Muscle layer of duodenum (tissue), 2 donors: Measurements from ENCODE around the gene OPCML.

Source experiments
- H3K27ac ChIP-seq: one replicate; pipeline ENCODE4 v1.7.0; 2013; ENCODE audit warnings: mild to moderate bottlenecking, low read length
- H3K27me3 ChIP-seq: one replicate; pipeline ENCODE4 v1.7.0; 2013; ENCODE audit warnings: low read depth, mild to moderate bottlenecking, control low read depth, low read length
- H3K36me3 ChIP-seq, 2 donors: one replicate each; pipeline ENCODE4 v1.7.0; 2013; ENCODE audit warnings: low read length in 2 of 2, control low read depth in 1 of 2, mild to moderate bottlenecking in 1 of 2; ENCODE audit not compliant: insufficient read depth in 2 of 2, control insufficient read depth in 1 of 2
- H3K4me1 ChIP-seq, 2 donors: one replicate each; pipeline ENCODE4 v1.7.0; 2013; ENCODE audit warnings: low read length in 2 of 2, mild to moderate bottlenecking in 2 of 2, control low read depth in 1 of 2, moderate library complexity in 1 of 2; ENCODE audit not compliant: insufficient read depth in 2 of 2, control insufficient read depth in 1 of 2
- H3K4me3 ChIP-seq, 2 donors: one replicate each; pipeline ENCODE4 v1.7.0; 2013; ENCODE audit warnings: low read length in 2 of 2, low read depth in 1 of 2, mild to moderate bottlenecking in 1 of 2
- H3K9me3 ChIP-seq, 2 donors: one replicate each; pipeline ENCODE4 v1.7.0; 2013; ENCODE audit warnings: low read length in 2 of 2, control low read depth in 1 of 2, mild to moderate bottlenecking in 1 of 2; ENCODE audit not compliant: control insufficient read depth in 1 of 2
- donor health status: healthy.

Gene OPCML

GRCh38 chr11:132471466-132471865 is 1060.8 kb downstream of the OPCML start:
- Histone ChIP-seq H3K4me1 (peaks cover 0 to 14% of the 10 kb centered on the region in 2 donors), H3K36me3 (no peaks in the 10 kb centered on the region), H3K9me3 (no peaks in the 10 kb centered on the region), H3K4me3 (no peak overlapping the region), H3K27me3 (no peaks in the 10 kb centered on the region), H3K27ac (no peak overlapping the region)

- H3K27me3 ChIP-seq = no peaks in the 10 kb centered on the region
- no peak overlapping the region for H3K4me3 ChIP-seq
- H3K36me3 ChIP-seq = no peaks in the 10 kb centered on the region
- H3K4me1 ChIP-seq = peaks cover 0 to 4% of the 10 kb centered on the region in 2 donors
- no peaks in the 10 kb centered on the region for H3K9me3 ChIP-seq
- H3K27ac ChIP-seq = no peak overlapping the region
Observed at GRCh38 chr11:132466983-132467382, 1065.3 kb downstream of the OPCML start.

GRCh38 chr11:132464939-132465338 is 1067.4 kb downstream of the OPCML start:
- Histone ChIP-seq H3K4me3 (no peak overlapping the region), H3K27me3 (no peaks in the 10 kb centered on the region)

GRCh38 chr11:132464003-132464342 is 1068.3 kb downstream of the OPCML start:
- Histone ChIP-seq H3K4me1 (no peaks in the 10 kb centered on the region), H3K36me3 (no peaks in the 10 kb centered on the region), H3K27ac (no peak overlapping the region), H3K9me3 (no peaks in the 10 kb centered on the region), H3K27me3 (no peaks in the 10 kb centered on the region), H3K4me3 (no peak overlapping the region)

More at GRCh38 chr11:132464939-132465338, 1067.4 kb downstream of the OPCML start:
- Histone ChIP-seq H3K27ac (no peak overlapping the region), H3K36me3 (no peaks in the 10 kb centered on the region), H3K9me3 (no peaks in the 10 kb centered on the region), H3K4me1 (no peaks in the 10 kb centered on the region)

GRCh38 chr11:132463295-132464002 is 1068.9 kb downstream of the OPCML start:
- no peaks in the 10 kb centered on the region for H3K9me3 ChIP-seq
- no peaks in the 10 kb centered on the region for H3K27me3 ChIP-seq

GRCh38 chr11:132459736-132460135 is 1072.6 kb downstream of the OPCML start:
- Histone ChIP-seq H3K9me3 (no peaks in the 10 kb centered on the region), H3K36me3 (no peaks in the 10 kb centered on the region), H3K4me3 (no peak overlapping the region), H3K27ac (no peak overlapping the region), H3K4me1 (no peaks in the 10 kb centered on the region), H3K27me3 (no peaks in the 10 kb centered on the region)

More at GRCh38 chr11:132463295-132464002, 1068.9 kb downstream of the OPCML start:
- no peak overlapping the region for H3K27ac ChIP-seq
- H3K4me1 ChIP-seq = no peaks in the 10 kb centered on the region
- H3K4me3 ChIP-seq = no peak overlapping the region
- H3K36me3 ChIP-seq = no peaks in the 10 kb centered on the region

- Histone ChIP-seq H3K27me3 (no peaks in the 10 kb centered on the region), H3K4me1 (no peaks in the 10 kb centered on the region), H3K36me3 (no peaks in the 10 kb centered on the region), H3K4me3 (no peak overlapping the region), H3K27ac (no peak overlapping the region), H3K9me3 (no peaks in the 10 kb centered on the region)
Observed at GRCh38 chr11:132457445-132457844, 1074.9 kb downstream of the OPCML start.

- H3K36me3 ChIP-seq = no peaks in the 10 kb centered on the region
- H3K4me3 ChIP-seq = no peak overlapping the region
- no peaks in the 10 kb centered on the region for H3K4me1 ChIP-seq
- H3K27ac ChIP-seq = no peak overlapping the region
- no peaks in the 10 kb centered on the region for H3K27me3 ChIP-seq
- H3K9me3 ChIP-seq = no peaks in the 10 kb centered on the region
Observed at GRCh38 chr11:132456751-132457328, 1075.5 kb downstream of the OPCML start.

- no peaks in the 10 kb centered on the region for H3K4me1 ChIP-seq
- H3K36me3 ChIP-seq = no peaks in the 10 kb centered on the region
- H3K27ac ChIP-seq = no peak overlapping the region
- no peaks in the 10 kb centered on the region for H3K9me3 ChIP-seq
- no peak overlapping the region for H3K4me3 ChIP-seq
- H3K27me3 ChIP-seq = no peaks in the 10 kb centered on the region
Observed at GRCh38 chr11:132455044-132455443, 1077.3 kb downstream of the OPCML start.

- no peaks in the 10 kb centered on the region for H3K4me1 ChIP-seq
- no peaks in the 10 kb centered on the region for H3K27me3 ChIP-seq
- H3K36me3 ChIP-seq = no peaks in the 10 kb centered on the region
- H3K27ac ChIP-seq = no peak overlapping the region
- no peak overlapping the region for H3K4me3 ChIP-seq
- H3K9me3 ChIP-seq = no peaks in the 10 kb centered on the region
Observed at GRCh38 chr11:132453406-132453805, 1078.9 kb downstream of the OPCML start.

GRCh38 chr11:132452616-132453015 is 1079.7 kb downstream of the OPCML start:
- H3K36me3 ChIP-seq = no peaks in the 10 kb centered on the region

More at GRCh38 chr11:132452616-132453015, 1079.7 kb downstream of the OPCML start:
- Histone ChIP-seq H3K4me1 (no peaks in the 10 kb centered on the region), H3K27ac (no peak overlapping the region), H3K4me3 (no peak overlapping the region), H3K27me3 (no peaks in the 10 kb centered on the region), H3K9me3 (no peaks in the 10 kb centered on the region)
